Hippocampal formation (tissue), 2 donors: Measurements from ENCODE around the gene IGLL1.
"Not testable (repeated sequence)": the region's sequence is repeated elsewhere in the genome, so short reads cannot be mapped to it uniquely, and the experiment has no call there.

Source experiments
- DNase-seq, 2 donors: peaks; one replicate each; lab custom pipeline; 2025; lab: John Stamatoyannopoulos, UW

The IGLL1 gene

DNA sequence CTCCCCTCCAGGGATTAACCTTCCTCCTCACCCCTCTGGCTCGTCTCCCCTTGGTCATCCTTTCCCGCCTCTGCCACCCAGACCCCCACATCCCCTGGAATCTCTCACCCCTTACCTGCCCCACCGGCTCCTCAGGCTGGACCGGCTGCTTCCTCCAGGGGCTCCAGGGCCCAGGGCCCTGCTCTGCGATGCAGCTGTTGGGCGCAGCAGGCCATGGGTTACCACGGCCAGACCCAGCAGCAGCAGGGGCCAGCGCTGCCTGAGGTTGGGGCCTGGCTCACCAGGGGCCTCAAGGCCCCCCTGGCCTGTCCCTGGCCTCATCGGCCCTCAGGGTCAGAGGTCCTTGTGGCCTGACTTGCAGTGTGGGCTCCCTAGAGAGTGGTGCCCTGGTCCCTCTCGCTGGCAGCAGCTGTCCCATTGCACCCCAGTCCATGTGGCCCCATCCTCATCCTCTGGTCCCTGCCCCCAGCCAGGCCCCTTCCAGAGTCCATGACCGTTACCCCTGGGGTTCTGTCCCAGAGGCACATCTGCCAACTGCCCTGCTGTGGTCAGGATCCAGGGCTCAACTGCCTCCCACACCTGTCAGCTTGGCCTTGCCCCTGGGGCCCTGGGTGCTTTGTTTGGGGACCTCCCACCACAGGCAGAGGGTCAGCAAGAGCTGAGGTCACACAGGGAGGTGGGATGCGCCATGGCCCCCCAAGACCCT lies at the start of gene IGLL1:
IGLL1 (minus strand) TSS at position 421 of the 706 bp plus-strand sequence; CDS start at position 321, 100 bp downstream.
- no peak for DNase-seq

DNA sequence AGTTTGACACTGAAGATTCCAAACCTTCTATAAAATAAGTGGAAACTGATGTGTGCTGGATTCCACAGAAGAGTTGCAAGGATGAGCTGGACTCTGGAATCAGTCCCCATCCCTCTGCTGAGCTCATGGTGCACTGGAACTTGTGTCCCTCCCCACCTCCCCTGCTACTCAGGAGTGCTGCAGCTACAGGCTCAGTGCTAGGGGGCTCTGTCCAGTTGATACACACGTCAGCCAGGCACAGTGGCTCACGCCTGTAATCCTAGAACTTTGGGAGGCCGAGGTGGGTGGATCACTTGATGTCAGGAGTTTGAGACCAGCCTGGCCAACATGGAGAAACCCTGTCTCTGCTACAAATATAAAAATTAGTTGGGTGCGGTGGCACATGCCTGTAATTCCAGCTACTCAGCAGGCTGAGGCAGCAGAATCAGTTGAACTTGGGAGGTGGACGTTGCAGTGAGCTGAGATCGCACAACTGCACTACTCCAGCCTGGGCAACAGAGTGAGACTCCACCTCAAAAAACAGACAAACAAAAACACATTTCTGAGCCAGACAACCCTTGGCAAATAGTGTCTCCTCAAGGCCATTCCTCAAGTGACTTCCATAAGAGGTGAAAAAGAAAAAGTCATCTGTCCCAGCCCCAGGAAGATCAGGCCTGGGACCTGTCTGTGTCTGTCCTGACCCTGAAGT lies 48.1 kb upstream of the IGLL1 start:
- not testable (repeated sequence) for DNase-seq

DNA sequence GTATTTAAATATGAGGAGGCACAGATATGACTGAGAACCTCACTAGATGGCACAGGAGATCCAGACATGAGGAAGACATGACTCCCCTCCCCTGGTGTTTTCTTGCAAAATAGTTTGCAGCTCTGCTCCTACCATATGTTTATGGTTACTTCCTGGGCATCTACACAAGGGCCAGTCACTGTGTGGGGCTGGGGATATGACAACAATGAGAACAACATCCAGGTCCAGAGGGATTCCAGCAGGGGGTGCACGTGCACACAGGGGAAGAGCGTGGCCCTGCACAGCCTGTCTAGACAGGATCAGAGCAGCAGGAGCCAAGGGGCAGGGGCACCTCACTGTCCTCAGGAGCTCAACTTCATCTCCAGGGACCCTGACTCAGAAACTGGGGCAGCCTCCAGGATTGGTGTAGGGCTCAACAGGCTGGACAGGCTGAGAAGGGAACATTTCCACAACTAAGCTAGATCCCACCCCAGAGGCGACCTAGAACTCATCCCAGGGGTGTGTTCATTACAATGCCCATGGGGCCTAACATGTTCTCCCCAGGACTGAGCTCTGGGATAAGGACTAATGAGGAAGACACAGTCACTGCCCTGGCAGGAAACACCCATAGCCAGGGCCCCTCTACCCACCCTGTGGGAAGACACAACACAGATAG lies 47.4 kb upstream of the IGLL1 start:
- DNase-seq, result not testable (repeated sequence)

- no peak for DNase-seq
Measured at GRCh38 chr22:23626286-23626975, 46.3 kb upstream of the IGLL1 start.

- DNase-seq, result no peak
Measured at GRCh38 chr22:23622634-23623033, 42.5 kb upstream of the IGLL1 start.

DNA sequence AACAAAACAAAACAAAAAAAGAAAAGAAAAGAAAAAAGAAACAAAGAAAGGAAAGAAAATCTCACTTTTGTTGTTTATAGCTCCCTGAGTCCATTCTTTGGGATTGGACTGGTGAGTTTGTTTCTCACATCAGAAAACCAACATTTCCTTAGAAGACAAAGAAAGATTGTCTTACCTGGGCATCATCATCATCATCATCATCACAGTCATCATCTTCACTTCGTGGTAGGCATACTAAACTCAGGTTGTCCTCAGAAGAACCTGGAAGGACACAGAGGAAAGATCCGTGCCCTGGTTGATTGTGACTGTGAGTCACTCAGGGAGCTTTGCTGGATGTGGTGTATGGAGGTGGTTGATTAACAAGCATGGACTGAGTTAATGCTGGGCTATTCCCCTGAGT lies 41.8 kb upstream of the IGLL1 start:
- DNase-seq, result not testable (repeated sequence)

DNA sequence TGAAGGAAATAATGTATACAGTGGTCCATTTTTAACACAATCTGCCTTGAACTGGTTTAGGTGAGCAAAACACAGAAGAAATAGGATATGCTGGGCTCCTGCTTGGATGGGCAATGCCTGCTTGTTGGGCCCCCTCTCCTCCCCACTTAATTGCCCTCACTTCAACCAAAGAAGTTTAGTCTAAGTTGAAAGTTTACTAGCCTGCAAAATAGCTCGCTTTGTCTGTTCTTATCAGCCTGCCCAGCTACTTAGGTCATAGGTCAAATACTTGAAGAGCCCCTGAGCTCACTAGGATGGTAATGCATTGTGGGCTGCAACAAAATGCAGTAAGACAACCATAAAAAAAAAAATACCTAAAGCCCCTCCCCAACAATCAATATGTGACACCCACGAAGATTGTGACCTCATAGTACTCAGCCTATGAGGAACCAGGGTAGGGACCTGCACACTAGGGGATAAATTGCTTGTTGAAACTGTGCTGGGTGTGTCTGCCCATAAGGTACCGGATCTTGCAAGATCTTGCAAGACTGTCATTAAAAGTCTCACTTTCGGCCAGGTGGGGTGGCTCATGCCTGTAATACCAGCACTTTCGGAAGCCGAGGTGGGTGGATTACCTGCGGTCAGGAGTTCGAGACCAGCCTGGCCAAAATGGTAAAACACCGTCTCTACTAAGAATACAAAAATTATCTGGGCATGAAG lies 41.1 kb upstream of the IGLL1 start:
- DNase-seq, result no peak

DNA sequence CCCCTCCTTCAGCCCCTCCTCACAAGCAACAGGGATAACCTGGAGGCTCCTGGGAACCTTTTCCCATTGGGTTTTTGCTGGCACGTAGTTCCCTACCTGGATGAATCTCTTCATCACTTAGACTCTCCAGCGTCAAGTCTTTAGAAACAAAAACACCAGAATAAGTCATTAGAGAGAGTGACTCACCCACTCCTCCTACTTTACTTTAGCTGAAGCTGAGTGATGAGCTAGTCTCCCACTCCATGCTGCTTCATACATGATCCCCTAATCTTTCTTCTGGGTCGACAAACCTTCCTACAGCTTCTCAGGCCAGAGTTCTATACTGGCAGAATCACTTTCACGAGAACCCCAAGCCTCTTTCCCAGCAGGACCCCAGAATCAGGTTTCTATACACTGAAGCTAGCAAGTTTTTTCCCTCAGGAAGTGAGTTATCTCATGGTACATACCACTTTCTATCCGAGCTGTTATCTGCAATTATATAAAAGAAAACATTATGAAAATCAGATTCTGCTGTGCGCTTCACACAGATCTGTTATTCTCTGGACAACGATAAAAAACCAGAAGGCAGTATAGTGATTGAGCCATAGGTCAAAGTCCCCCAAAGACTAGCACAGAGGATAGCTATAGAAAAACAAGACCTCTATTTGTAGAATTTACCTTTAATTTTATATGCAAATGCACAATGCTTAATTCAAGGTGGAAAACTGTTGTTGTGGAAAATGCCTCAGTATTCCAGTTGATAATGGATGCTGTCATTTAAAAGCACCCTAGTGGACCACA lies 33.3 kb upstream of the IGLL1 start:
- no peak for DNase-seq

DNA sequence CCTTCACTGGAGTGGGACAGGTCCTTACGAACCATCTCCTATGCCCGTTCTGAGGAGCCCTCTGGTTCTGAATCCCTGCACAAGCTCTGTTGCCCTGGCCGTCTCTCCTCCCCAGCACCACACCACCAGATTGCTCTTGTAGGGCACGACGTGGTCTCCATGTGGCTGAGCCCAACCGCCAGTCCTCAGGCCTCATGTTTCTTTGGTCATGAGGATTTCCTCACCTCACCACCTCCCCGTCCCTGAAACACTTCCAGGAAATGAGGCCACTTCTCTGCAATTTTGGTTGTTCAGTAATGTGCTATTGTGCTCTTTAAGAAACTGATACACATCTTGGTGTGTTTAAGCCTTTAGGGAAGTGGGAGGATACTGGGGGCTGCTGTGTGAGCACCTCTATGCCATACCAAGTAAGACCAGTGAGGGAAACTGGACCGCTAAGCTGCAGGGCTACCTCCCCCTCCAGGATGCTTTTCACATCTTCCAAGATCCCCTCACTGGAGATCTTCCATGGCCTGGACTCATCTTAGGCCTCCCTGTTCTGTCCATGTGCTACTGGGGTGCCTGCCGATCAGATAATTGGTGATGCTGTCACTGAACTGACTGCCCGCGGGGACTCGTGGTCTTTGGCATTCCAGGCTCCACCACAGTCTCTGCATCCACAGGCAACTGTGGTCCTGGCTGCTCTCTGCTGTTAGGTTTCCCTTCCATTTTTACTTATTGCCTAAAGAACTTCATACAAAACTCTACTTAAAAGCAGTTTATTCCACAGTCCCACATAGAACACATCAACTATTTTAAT lies 30.1 kb upstream of the IGLL1 start:
- no peak for DNase-seq

DNA sequence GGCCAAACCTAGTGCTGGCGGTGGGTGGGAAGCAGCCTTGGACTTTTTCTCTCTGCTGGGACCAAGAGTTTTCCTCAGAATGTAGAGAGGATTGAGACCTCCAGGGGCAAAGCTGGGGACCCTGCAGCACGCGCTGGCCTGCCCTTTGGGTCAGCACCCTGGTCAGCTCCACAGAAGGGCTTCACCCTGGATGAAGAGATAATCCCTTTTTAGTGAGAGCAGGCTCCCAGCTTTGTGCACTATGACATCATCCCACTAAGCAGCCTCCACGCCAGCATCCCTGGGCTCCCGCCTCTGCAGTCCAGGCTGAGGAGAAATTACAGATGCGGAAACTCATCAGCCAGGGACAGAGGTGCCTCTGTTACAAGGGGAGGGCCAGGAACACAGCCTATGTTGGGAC lies 28.5 kb upstream of the IGLL1 start:
- DNase-seq, result no peak

- no peak for DNase-seq
Measured at GRCh38 chr22:23606204-23607131, 26.4 kb upstream of the IGLL1 start.

DNA sequence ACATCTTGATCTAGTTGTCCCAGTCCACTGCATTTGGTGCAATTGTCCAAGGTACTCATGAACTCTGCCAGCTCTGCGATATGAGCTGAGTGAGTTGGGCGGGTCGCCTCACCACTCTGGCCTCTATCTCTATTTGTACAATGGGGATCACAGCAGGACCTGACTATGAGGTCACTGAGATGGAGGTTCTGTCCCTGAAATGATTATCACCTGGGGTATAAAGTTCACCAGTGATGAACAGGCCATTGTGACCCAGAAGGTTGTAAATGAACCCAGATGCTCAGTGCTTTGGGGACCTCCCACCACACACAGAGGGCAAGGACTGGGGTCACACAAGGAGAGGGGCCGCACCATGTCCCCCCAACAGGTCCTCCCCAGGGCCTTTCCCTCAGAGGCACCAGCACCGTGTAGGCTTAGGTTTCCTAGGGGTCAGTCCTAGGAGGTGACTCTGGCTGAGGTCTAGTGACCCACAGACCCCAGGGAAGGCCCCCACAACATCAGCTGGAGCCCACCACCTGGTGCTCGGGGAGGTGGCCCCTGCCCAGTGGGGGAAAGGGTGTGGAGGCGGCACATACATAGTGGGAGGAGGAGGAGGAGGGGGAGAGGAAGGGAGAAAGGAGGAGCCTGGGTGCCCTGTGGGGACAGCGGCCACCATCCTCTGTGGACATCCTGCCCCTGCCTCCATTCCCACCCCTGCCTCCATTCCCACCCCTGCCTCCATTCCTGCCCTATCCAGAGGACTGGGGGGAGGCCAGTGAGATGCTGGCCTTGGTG lies 25.0 kb upstream of the IGLL1 start:
- no peak for DNase-seq

DNA sequence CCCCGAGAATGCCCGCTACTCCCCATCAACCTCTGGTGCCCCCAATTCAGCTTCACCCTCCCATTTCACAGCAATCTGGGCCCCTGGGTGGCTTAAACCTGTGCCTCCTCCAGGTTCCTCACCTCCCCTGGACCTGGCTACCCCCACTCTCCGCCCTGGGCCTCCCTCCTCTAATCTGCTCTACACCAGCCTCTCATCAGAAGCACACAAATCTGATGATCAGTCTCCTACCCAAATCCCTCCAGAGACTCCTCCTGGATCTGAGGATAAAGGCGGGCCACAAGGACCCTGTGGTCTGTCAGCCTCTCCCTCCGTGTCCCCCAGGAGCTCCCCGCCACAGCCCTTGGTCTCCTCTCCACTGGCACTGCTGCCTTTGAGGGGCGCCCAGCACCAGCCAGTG lies 23.2 kb upstream of the IGLL1 start:
- DNase-seq, result no peak

GRCh38 chr22:23598805-23599518 lies 18.9 kb upstream of the IGLL1 start:
- DNase-seq, result no peak

GRCh38 chr22:23597576-23598268 lies 17.6 kb upstream of the IGLL1 start:
- not testable (repeated sequence) for DNase-seq

DNA sequence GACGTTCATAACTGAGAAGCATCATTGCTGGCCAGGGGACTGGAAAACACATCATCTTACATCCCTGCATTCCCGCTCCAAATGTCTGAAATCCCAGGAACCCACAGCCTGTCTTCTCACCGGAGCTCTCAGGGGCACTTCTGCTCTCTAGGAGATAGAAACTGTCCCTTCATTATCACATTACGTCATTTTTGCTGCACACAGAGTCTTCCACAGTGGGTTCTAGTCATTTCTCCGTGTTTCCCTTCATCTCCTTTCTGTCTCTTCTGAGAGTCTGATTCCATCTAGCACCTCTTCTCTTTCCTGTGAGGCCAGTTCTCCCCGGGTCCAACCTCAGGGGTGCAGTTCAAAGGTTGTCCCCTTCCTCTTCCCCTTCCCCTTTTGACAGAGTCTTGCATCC lies 15.8 kb upstream of the IGLL1 start:
- DNase-seq, result not testable (repeated sequence)

- no peak for DNase-seq
Measured at GRCh38 chr22:23591846-23592245, 11.8 kb upstream of the IGLL1 start.
